NCI-H510A treated with DMSO at 0.1 percent for 48 hours (cell line): ENCODE data around the gene CUL1.

Source experiments
- DNase-seq: peaks from one replicate; lab custom pipeline; 2025; lab: John Stamatoyannopoulos, UW

The CUL1 gene

DNA sequence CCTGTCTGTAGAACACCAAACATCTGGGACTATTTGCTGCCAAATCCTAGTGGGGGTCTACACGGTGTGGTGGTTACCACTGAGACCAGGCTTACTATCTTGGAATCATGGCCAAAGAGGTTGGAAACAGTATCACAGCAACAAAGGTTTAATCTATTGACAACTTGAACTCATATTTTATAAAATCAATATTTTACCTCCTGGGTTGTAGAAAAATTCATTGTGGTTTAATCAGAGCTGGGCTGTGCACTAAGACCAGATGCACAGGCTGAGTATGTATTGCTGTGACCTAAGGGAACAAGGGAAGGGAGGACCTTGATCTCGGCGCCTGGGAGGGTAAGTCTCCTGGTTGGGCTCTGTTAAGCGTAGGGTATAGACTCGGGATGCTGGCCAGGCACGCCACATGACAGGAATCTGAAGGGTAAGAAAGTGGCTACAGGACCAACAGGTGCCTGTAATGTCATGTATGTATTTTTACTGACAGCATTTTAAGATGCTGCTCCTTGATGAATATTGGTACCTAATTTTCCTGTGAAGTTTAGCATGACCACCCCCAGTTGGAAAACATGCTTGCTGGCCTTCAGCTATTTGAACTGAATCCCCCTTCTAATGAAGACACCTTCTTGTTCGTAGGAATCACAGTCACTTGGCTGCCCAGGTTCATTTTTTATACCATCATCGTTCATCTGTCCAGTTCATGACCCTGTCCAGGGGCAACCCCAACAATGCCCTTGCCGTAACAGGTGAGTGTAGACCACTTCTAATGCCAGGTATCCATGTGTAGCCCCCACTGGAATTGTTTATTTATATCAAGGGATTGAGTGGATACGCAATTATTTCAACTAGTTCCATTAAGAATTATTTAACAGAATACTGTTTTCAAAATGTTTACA lies 105.9 kb downstream of the CUL1 start:
- no peak for DNase-seq

GRCh38 chr7:148806187-148806586 lies 107.5 kb downstream of the CUL1 start:
- no peak for DNase-seq

DNA sequence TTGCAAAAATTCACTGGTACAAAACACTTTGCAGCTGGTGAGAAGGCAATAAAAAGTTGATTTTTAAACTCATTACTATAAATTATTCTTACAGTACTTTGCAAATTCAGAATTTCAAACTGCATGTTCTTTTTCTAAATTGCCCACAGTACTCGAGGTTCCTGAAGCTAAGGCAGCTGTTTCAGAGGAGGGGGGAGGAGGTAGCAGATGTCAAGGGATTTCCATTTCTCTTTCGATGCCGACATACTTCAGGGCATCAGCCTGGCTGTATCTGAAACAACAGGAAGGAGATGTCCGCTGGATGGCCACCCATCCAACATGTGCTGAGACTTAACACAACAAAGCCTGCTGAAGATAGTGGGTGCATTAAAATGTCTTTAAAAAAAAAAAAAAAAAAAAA lies 108.7 kb downstream of the CUL1 start:
- DNase-seq: no peak

GRCh38 chr7:148809856-148810255 lies 111.2 kb downstream of the CUL1 start:
- DNase-seq: no peak

- DNase-seq: no peak
Observed at GRCh38 chr7:148811892-148812291, 113.2 kb downstream of the CUL1 start.

DNA sequence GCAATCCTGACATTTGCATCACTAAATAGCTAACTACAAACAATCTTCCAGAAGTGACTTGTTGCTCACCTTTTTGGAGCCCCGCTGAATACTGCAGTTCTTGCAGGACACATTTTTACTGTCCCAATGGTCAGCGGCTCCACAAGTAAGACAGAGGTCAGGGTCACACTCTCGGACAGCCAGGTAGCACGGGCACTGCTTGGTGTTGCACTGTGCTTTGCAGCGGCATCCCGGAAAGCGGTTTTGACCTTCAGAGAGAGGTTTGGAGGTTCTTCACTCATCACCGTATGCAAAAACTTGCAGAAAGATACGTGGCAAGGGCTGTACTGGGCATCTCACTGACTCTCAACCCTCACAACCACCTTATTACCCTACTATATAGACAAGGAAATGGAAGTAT lies 115.2 kb downstream of the CUL1 start:
- DNase-seq: no peak

GRCh38 chr7:148814922-148815559 lies 116.3 kb downstream of the CUL1 start:
- no peak for DNase-seq

GRCh38 chr7:148815612-148816011 lies 116.9 kb downstream of the CUL1 start:
- DNase-seq: peak; percentile 46

DNA sequence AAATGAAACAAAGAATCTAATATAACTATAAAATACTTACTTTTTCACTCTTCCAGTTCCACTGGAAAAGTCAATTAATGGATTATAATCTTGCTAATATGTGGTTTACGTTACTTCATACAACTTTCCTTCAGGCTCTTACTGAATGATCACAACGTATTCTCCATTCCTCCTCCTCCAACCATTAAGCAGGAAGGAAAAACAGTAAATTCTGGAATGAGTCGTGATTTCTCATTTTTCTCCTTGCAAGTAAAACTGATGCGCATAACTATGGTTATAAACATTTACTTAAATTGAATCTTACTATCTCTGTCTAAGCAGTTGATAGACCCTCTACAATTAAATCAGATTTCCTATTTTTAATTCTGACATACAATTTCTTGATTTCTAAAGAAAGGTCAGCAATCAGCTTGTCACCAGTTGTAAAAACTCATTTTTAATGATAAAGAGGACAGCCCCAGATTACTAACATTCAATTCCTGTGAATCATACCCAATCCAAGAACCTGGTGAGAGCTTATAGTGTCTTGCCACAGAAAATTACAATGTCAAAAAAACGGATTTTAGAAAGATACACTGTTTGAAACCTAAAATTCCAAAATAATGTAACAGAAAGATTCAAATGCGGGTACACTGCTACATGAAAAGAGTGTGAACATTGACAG lies 121.1 kb downstream of the CUL1 start:
- DNase-seq: no peak

GRCh38 chr7:148821422-148821821 lies 122.7 kb downstream of the CUL1 start:
- DNase-seq: no peak

DNA sequence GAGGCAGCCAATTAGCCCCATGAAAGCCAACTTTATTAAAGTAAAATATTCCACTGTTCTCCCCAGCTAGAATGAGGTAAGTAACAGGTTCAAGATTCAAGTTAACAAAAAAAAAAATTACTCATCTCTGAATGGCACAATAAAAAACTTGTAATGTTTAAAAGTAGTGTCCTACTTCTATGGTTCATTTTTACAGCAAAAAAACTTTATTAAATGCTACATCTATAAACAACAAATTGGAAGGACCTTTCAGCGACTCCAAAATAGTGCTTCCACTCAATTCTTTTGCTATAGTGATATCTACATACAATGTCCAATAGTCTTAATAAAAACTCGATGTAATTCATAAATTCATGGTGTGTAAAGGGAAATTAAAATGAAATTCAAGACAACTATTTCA lies 126.2 kb downstream of the CUL1 start:
- no peak for DNase-seq

DNA sequence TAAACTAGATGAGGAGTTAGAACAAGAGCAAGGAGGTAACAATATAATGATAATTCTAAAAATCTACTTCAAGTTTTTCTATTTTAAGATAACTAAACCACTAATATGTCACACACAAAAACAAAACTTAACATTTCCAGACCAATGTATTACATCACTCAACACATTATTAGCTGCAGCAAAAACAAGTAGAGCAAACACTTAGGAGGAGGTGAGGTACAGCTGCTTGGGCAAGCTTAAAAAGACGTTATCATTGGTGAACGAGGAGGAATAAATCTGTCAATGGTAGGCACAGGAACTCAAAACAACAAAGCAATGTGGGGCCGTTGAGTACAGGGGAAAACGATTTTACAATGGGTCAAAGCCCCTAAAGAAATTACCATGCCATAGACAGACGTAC lies 126.6 kb downstream of the CUL1 start:
- DNase-seq: no peak

GRCh38 chr7:148828965-148829364 lies 130.3 kb downstream of the CUL1 start:
- DNase-seq: no peak

DNA sequence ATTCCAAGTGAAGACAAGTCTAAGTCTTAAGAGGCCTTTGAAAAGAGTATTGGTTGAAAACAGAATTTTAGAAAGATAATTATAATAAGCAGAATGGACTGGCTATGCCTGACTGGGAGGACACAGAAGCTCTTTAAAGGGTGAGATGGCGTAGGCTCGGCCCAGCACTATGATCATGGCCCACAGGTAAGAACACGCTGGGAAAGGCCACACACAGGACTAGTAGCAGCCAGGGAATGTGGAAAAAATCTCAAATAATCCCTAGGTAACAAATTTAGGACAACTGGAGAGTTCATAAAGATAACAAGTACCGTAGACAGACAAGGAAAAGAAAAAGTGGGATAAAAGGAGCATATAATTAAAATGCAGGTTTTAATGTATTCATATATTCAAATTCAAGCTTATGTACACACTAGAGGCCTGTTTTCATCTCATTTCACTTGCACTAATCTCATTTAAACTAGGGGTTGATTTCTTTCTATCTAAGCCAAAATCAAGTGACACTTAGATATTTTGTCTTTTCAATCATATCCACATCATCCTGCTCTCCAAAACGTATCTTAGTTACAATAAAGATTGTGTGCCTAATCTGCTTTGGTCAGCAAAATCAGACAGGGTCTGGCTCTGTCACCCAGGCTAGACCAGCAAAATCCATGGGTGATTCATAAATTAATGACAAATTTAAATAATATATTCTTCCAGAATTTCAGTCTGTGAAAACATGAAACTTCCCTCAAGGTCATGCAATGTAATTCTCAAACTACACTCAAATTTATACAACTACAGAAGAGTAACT lies 132.4 kb downstream of the CUL1 start:
- no peak for DNase-seq

DNA sequence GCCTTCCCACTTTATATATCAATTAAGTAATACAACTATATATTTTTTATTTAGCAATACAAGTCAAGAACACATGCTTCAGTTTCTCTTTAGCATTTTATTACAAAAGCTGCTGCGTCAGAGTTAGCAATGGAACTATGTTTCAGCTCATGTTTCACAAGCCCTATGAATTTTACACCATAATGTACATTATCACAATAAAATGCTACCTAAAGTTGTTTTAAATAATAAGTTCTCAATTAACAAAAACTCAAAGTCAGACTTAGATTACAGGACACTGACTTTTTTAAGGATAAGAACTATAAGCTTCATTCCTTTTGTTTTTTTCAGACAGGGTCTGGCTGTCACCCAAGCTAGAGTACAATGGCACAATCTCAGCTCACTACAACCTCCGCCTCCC lies 133.1 kb downstream of the CUL1 start:
- no peak for DNase-seq

GRCh38 chr7:148834605-148835004 lies 135.9 kb downstream of the CUL1 start:
- DNase-seq: no peak

- DNase-seq: no peak
Observed at GRCh38 chr7:148835854-148836253, 137.2 kb downstream of the CUL1 start.

DNA sequence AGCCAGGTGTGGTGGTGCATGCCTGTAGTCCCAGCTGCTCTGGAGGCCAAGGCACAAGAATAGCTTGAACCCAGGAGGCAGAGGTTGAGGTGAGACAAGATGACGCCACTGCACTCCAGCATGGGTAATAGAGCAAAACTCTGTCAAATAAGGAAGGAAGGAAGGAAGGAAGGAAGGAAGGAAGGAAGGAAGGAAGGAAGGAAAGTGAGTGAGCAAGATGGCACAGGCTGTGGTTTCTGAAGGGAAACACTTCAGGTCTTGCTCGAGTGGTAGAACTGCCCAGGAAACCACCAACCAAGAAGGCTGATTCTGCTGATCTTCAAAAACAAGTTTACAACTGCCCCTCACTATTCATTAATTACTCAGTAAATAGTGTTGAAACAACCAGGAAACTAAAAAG lies 140.2 kb downstream of the CUL1 start:
- no peak for DNase-seq

- DNase-seq: no peak
Observed at GRCh38 chr7:148847815-148848734, 149.4 kb downstream of the CUL1 start.

DNA sequence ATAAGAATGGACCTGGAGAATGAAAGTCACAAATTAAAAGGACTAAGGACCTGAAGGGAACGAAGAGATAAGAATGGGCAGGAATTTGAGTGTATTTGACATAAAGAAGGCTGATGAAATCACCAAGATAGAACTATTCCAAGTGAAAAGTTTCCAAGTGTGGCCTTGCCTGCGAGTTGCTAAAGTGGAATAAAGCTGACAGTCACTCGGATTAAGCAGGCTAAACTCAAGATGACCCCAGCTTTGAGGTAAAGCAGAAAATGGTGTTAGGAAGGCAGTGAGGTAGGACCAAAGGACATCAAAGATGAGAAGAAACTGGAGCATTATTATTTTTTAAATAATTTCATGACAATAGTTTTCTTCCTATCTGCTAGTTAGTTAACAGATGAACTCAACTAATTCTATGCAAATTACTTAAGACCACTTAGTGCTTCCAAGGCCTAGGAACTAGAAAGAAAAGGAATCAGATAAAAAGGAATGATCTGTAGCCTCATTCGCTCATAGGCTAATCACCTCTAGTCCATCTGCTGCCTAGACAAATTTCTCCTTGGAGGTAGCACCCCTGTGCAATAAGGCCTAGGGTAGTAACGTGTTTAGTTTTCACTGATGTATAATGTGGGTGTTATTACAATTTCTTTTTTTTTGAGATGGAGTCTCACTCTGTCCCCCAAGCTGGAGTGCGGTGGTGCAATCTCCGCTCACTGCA lies 150.8 kb downstream of the CUL1 start:
- DNase-seq: no peak
